Natural killer cell (primary cell): Measurements from ENCODE around the gene GNAI3. TPM values are rescaled to one million over a fixed set of nuclear protein-coding genes. Genes with fewer than 3 reads are reported as not detected.

Experiments used
- ATAC-seq, 3 donors: fragments of 150-1000 bp in 2 of 3; fragments of 200-7000 bp in 1 of 3; cut with Tn5 transposase; 1 replicate in 1 of 3; 2 replicates in 2 of 3; pipeline ENCODE4 v1.10.0; 2021; ENCODE audit warnings: mild to moderate bottlenecking in 2 of 3, moderate library complexity in 2 of 3
- DNase-seq, 2 donors: peaks; one replicate each; pipeline versions ENCODE4 v3.0.0 to v3.0.0-alpha.2; 2013 to 2021; ENCODE audit warnings: mixed read lengths in 1 of 2
- H3K27ac ChIP-seq: one replicate; pipeline ENCODE4 v1.5.1; 2013; ENCODE audit warnings: mild to moderate bottlenecking, low read length
- H3K27me3 ChIP-seq: one replicate; pipeline ENCODE4 v1.6.1; 2013; ENCODE audit warnings: low read length; ENCODE audit not compliant: control insufficient read depth, insufficient read depth
- H3K36me3 ChIP-seq: one replicate; pipeline ENCODE4 v1.6.1; 2013; ENCODE audit warnings: low read length; ENCODE audit not compliant: control insufficient read depth, insufficient read depth
- H3K4me1 ChIP-seq: one replicate; pipeline ENCODE4 v1.6.1; 2013; ENCODE audit warnings: low read length; ENCODE audit not compliant: control insufficient read depth, insufficient read depth
- H3K4me3 ChIP-seq: one replicate; pipeline ENCODE4 v1.5.1; 2013; ENCODE audit warnings: low read length
- H3K9me3 ChIP-seq: one replicate; pipeline ENCODE4 v1.6.1; 2013; ENCODE audit warnings: low read length; ENCODE audit not compliant: control insufficient read depth, insufficient read depth
- H3K27ac Mint-ChIP-seq, 2 donors: one replicate each; pipeline ENCODE4 v1.8.0; 2022; ENCODE audit warnings: mild to moderate bottlenecking in 2 of 2, mixed read lengths in 2 of 2, moderate library complexity in 1 of 2
- H3K27me3 Mint-ChIP-seq, 2 donors: one replicate each; pipeline ENCODE4 v1.8.0; 2022; ENCODE audit warnings: low read depth in 2 of 2, mixed read lengths in 2 of 2
- H3K36me3 Mint-ChIP-seq: one replicate; pipeline ENCODE4 v1.8.0; 2022; ENCODE audit warnings: mixed read lengths
- H3K4me1 Mint-ChIP-seq, 2 donors: one replicate each; pipeline ENCODE4 v1.8.0; 2022; ENCODE audit warnings: mixed read lengths in 2 of 2
- H3K4me3 Mint-ChIP-seq: one replicate; pipeline ENCODE4 v1.8.0; 2022; ENCODE audit warnings: mild to moderate bottlenecking, moderate library complexity, mixed read lengths
- H3K9me3 Mint-ChIP-seq, 2 donors: one replicate each; pipeline ENCODE4 v1.8.0; 2022; ENCODE audit warnings: mixed read lengths in 2 of 2
- CTCF ChIP-seq: fragments of 200-600 bp; IDR thresholded peaks from one replicate; pipeline ENCODE4 v1.8.0; 2022; ENCODE audit warnings: antibody characterized with exemption
- WGBS: methylation state at CpG from one replicate; pipeline ENCODE4 v1.1.7; 2013; ENCODE audit warnings: missing lambda C conversion rate; ENCODE audit not compliant: insufficient coverage; 5-methylcytosine and 5-hydroxymethylcytosine counted together
- intact Hi-C: fragments of 100-400 bp; cut with micrococcal nuclease; formaldehyde crosslinking; loops from one replicate; pipeline ENCODE4 v1.14.2; 2022
- total RNA-seq, 4 donors: library from RNA; stranded (reverse); fragments of 120-200 nt in 1 of 4; gene quantifications; one replicate each; pipeline versions ENCODE4 v1.2.3 to v1.2.4, GENCODE V29; 2013 to 2022

GNAI3 gene
- total RNA-seq, 3 donors from 2014 or later (not counting 1 experiment from before 2014, with no cell fraction given): 6.1 to 7.6 (median 6.9) TPM

- intact Hi-C loops: no loop called here
- Histone ChIP-seq H3K27me3 (no peaks in the 10 kb centered on the region), H3K4me3 (no peak overlapping the region), H3K36me3 (peaks cover 56% of the 10 kb centered on the region), H3K4me1 (peaks cover 12% of the 10 kb centered on the region), H3K27ac (no peak overlapping the region), H3K9me3 (no peaks in the 10 kb centered on the region)
- H3K4me1 Mint-ChIP-seq: peaks cover 7 to 18% of the 10 kb centered on the region in 2 donors
- H3K27ac Mint-ChIP-seq: peak overlapping the region in 1 of 2 donors; percentile 35
- H3K27me3 Mint-ChIP-seq: no peaks in the 10 kb centered on the region
- ATAC-seq (no peak), DNase-seq (peak in 1 of 2 donors; percentile 6)
- H3K36me3 Mint-ChIP-seq: no peaks in the 10 kb centered on the region
- H3K9me3 Mint-ChIP-seq: no peaks in the 10 kb centered on the region
- 94% methylated on average over 23 of the region's 23 CpGs for WGBS
- H3K4me3 Mint-ChIP-seq: no peak overlapping the region
- TF ChIP-seq CTCF: no peak
Measured at GRCh38 chr1:109628540-109629321, 80.3 kb downstream of the GNAI3 start.

- H3K27ac ChIP-seq: no peak overlapping the region
- Mint-ChIP-seq H3K27me3 (no peaks in the 10 kb centered on the region), H3K4me1 (peaks cover 3 to 10% of the 10 kb centered on the region in 2 donors), H3K27ac (peak overlapping the region in 1 of 2 donors; percentile 35), H3K4me3 (no peak overlapping the region), H3K36me3 (no peaks in the 10 kb centered on the region), H3K9me3 (no peaks in the 10 kb centered on the region)
- no peaks in the 10 kb centered on the region for H3K27me3 ChIP-seq
- no peak for TF ChIP-seq CTCF
- peaks cover 56% of the 10 kb centered on the region for H3K36me3 ChIP-seq
- no peaks in the 10 kb centered on the region for H3K9me3 ChIP-seq
- DNase-seq: peak in 1 of 2 donors; percentile 6
- peaks cover 4% of the 10 kb centered on the region for H3K4me1 ChIP-seq
- 85% methylated on average over 10 of the region's 10 CpGs for WGBS
- ATAC-seq: no peak
- H3K4me3 ChIP-seq: no peak overlapping the region
- intact Hi-C loops: no loop called here
Measured at GRCh38 chr1:109629372-109630030, 81.1 kb downstream of the GNAI3 start.

GRCh38 chr1:109630081-109630897 is 81.9 kb downstream of the GNAI3 start:
- Mint-ChIP-seq H3K27ac (peak overlapping the region in 1 of 2 donors; percentile 36), H3K4me3 (no peak overlapping the region), H3K9me3 (no peaks in the 10 kb centered on the region), H3K36me3 (no peaks in the 10 kb centered on the region), H3K27me3 (no peaks in the 10 kb centered on the region), H3K4me1 (peaks cover 4 to 7% of the 10 kb centered on the region in 2 donors)
- DNase-seq (peak; percentile 22 to 70), ATAC-seq (no peak)
- H3K27ac ChIP-seq: no peak overlapping the region
- H3K4me3 ChIP-seq: no peak overlapping the region
- peaks cover 56% of the 10 kb centered on the region for H3K36me3 ChIP-seq
- intact Hi-C loops: no loop called here
- TF ChIP-seq CTCF: peak; percentile 16
- H3K4me1 ChIP-seq: peaks cover 3% of the 10 kb centered on the region
- H3K27me3 ChIP-seq: no peaks in the 10 kb centered on the region
- WGBS: 96% methylated on average over 21 of the region's 30 CpGs
- no peaks in the 10 kb centered on the region for H3K9me3 ChIP-seq
